LNCaP clone FGC (cell line): ENCODE data around the gene GMDS.
A peak's percentile ranks its signal among the peaks of the same experiment; 100 is the strongest.

Experiments
- DNase-seq: peaks from one replicate; pipeline ENCODE4 v3.0.0-alpha.2; 2011; ENCODE audit warnings: low read depth
- H3K4me3 ChIP-seq: 2 replicates; pipeline ENCODE4 v1.5.1; 2011; ENCODE audit warnings: mild to moderate bottlenecking, low read depth, low read length, control low read depth
- CTCF ChIP-seq: IDR thresholded peaks from 2 replicates; pipeline ENCODE4 v1.5.1; 2012; ENCODE audit warnings: mild to moderate bottlenecking; ENCODE audit not compliant: control insufficient read depth, insufficient read depth; ENCODE audit errors: extremely low read depth

The GMDS gene

GRCh38 chr6:2103765-2104523 is 141.5 kb downstream of the GMDS start:
- TF ChIP-seq CTCF = peak; percentile 62
- peak; percentile 54 for DNase-seq
- no peak overlapping the region for H3K4me3 ChIP-seq

- DNase-seq = no peak
- TF ChIP-seq CTCF = no peak
- H3K4me3 ChIP-seq = no peak overlapping the region
These were observed 142.4 kb downstream of the GMDS start for GRCh38 chr6:2102966-2103365.

GRCh38 chr6:2102316-2102883 is 143.0 kb downstream of the GMDS start:
- no peak overlapping the region for H3K4me3 ChIP-seq
- DNase-seq = no peak

DNA sequence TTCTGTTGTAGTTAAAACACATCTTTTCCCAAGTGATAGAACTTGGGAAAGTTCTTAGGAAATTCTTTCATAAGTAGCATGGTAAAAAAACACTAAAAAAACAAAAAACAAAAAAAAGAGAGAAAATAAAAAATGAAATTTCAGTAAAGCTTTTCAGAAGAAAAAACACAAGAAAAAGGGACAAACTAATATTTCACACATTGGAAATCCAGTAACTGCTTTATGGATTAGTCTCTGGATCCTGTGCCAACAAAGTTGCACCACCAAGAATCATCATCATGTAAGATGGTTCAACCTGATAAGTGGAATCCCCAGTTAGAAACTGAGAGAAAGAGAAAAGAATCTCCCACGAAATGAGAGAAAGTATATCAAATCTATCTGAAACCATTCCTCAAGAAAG is 144.2 kb downstream of the GMDS start:
- no peak for TF ChIP-seq CTCF
- no peak overlapping the region for H3K4me3 ChIP-seq
- no peak for DNase-seq

More at GRCh38 chr6:2102316-2102883, 143.0 kb downstream of the GMDS start:
- no peak for TF ChIP-seq CTCF

DNA sequence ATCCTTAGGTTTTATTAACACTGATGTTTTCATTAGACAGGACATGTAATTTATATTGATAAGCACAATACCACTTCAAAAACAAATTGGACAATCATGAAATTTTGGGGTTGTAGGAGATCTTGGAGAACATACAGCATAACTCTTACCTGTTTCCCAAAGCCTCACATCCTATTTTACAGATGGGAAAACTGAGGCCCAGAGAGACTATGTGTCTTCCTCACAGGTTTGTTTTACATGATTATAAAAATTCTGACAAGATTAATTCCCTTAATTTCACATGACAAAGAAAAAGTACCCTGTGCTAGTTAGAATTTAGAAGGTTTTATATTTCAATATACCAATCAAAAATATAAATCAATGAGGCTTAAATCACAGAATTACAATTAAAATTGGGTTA is 145.5 kb downstream of the GMDS start:
- H3K4me3 ChIP-seq = no peak overlapping the region
- no peak for TF ChIP-seq CTCF
- no peak for DNase-seq

- no peak for DNase-seq
These were observed 147.9 kb downstream of the GMDS start for GRCh38 chr6:2097464-2097863.

More at GRCh38 chr6:2097464-2097863, 147.9 kb downstream of the GMDS start:
- no peak for TF ChIP-seq CTCF
- H3K4me3 ChIP-seq = no peak overlapping the region
